ENCODE data around the gene ACTL6A. TPM values are rescaled to one million over a fixed set of nuclear protein-coding genes. Genes with fewer than 3 reads are reported as not detected.
A peak's percentile ranks its signal among the peaks of the same experiment; 100 is the strongest.

ACTL6A gene
- polyA plus RNA-seq, 2 of the 4 experiments (the other 2 are of a cell fraction): 116 to 130 TPM

GRCh38 chr3:179603321-179603720 is 40.6 kb downstream of the ACTL6A start:
- POLR2A ChIA-PET: interaction anchor here (0.6 kb wide), 1 partner anchor 171 kb away, joined by 6 read pairs; no protein-coding TSS in a partner anchor
- Histone ChIP-seq H3K27ac (no peak overlapping the region), H3K4me1 (peaks cover 14% of the 10 kb centered on the region; the same call in 2 of the 3 replicates), H3K9me3 (no peaks in the 10 kb centered on the region), H3K4me2 (peak overlapping the region; percentile 83), H3K4me3 (peak overlapping the region; percentile 80)
- 65% methylated on average over 4 of the region's 4 CpGs for WGBS (ENCODE audit: missing lambda C conversion rate)
- no peak for FAIRE-seq
- DNase-seq (ENCODE audit: low read depth in 1 of 2, low spot score in 1 of 2): no peak
- TF ChIP-seq GATA3 (IDR thresholded peaks at IDR 0.05; ENCODE audit: borderline replicate concordance) (no peak), TFCP2L1 (CRISPR knock-in tag; IDR thresholded peaks at IDR 0.05) (no peak), NR3C1 (IDR thresholded peaks at IDR 0.05) (no peak), EHF (CRISPR knock-in tag; IDR thresholded peaks at IDR 0.05) (no peak), RCOR1 (IDR thresholded peaks at IDR 0.05; ENCODE audit: low read depth, low read length) (no peak), JUNB (IDR thresholded peaks at IDR 0.05) (no peak), NPAS2 (CRISPR knock-in tag; IDR thresholded peaks at IDR 0.05; ENCODE audit: borderline replicate concordance) (no peak), HDAC2 (IDR thresholded peaks at IDR 0.05) (no peak), FOSL2 (IDR thresholded peaks at IDR 0.05) (no peak), FOSL2 (CRISPR knock-in tag; IDR thresholded peaks at IDR 0.05) (no peak), FOSB (CRISPR knock-in tag; IDR thresholded peaks at IDR 0.05) (no peak), POLR2A (IDR thresholded peaks at IDR 0.05; ENCODE audit: low read length) (no peak), FOXS1 (CRISPR knock-in tag; IDR thresholded peaks at IDR 0.05) (no peak), MAZ (IDR thresholded peaks at IDR 0.05; ENCODE audit: borderline replicate concordance, low read depth, low read length) (no peak), HOXB5 (CRISPR knock-in tag; IDR thresholded peaks at IDR 0.05) (no peak), NFE2L2 (conservative IDR thresholded peaks at IDR 0.05; ENCODE audit: low read length) (no peak), ZSCAN20 (CRISPR knock-in tag; IDR thresholded peaks at IDR 0.05) (no peak), CHD2 (IDR thresholded peaks at IDR 0.05; ENCODE audit: low read length, partially characterized antibody) (no peak), EP300 (IDR thresholded peaks at IDR 0.05) (no peak), RARB (CRISPR knock-in tag; IDR thresholded peaks at IDR 0.05) (no peak)
- TF ChIP-seq, protein P1, sequence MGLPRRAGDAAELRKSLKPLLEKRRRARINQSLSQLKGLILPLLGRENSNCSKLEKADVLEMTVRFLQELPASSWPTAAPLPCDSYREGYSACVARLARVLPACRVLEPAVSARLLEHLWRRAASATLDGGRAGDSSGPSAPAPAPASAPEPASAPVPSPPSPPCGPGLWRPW (IDR thresholded peaks at IDR 0.05): no peak
- no peak for ATAC-seq
- CTCF ChIA-PET: no interaction called here

- peak overlapping the region; percentile 83 for H3K4me2 ChIP-seq
- H3K27ac ChIP-seq: peak overlapping the region; percentile 86 to 92
- WGBS (ENCODE audit: missing lambda C conversion rate): 4% methylated on average over 3 of the region's 3 CpGs
- CTCF ChIA-PET: no interaction called here
- TF ChIP-seq CTCF (IDR thresholded peaks at IDR 0.05) (no peak), KDM5A (IDR thresholded peaks at IDR 0.05) (no peak), SMC3 (IDR thresholded peaks at IDR 0.05) (no peak), MYC (IDR thresholded peaks at IDR 0.05; ENCODE audit: borderline replicate concordance, low read length) (no peak), PBX3 (IDR thresholded peaks at IDR 0.05) (no peak), HEYL (CRISPR knock-in tag; IDR thresholded peaks at IDR 0.05) (no peak), USF2 (IDR thresholded peaks at IDR 0.05) (no peak)
- TF ChIP-seq, protein P2, sequence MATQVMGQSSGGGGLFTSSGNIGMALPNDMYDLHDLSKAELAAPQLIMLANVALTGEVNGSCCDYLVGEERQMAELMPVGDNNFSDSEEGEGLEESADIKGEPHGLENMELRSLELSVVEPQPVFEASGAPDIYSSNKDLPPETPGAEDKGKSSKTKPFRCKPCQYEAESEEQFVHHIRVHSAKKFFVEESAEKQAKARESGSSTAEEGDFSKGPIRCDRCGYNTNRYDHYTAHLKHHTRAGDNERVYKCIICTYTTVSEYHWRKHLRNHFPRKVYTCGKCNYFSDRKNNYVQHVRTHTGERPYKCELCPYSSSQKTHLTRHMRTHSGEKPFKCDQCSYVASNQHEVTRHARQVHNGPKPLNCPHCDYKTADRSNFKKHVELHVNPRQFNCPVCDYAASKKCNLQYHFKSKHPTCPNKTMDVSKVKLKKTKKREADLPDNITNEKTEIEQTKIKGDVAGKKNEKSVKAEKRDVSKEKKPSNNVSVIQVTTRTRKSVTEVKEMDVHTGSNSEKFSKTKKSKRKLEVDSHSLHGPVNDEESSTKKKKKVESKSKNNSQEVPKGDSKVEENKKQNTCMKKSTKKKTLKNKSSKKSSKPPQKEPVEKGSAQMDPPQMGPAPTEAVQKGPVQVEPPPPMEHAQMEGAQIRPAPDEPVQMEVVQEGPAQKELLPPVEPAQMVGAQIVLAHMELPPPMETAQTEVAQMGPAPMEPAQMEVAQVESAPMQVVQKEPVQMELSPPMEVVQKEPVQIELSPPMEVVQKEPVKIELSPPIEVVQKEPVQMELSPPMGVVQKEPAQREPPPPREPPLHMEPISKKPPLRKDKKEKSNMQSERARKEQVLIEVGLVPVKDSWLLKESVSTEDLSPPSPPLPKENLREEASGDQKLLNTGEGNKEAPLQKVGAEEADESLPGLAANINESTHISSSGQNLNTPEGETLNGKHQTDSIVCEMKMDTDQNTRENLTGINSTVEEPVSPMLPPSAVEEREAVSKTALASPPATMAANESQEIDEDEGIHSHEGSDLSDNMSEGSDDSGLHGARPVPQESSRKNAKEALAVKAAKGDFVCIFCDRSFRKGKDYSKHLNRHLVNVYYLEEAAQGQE (IDR thresholded peaks at IDR 0.05): no peak
- TF ChIP-seq, protein P3, sequence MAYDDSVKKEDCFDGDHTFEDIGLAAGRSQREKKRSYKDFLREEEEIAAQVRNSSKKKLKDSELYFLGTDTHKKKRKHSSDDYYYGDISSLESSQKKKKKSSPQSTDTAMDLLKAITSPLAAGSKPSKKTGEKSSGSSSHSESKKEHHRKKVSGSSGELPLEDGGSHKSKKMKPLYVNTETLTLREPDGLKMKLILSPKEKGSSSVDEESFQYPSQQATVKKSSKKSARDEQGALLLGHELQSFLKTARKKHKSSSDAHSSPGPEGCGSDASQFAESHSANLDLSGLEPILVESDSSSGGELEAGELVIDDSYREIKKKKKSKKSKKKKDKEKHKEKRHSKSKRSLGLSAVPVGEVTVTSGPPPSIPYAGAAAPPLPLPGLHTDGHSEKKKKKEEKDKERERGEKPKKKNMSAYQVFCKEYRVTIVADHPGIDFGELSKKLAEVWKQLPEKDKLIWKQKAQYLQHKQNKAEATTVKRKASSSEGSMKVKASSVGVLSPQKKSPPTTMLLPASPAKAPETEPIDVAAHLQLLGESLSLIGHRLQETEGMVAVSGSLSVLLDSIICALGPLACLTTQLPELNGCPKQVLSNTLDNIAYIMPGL (CRISPR knock-in tag; IDR thresholded peaks at IDR 0.05; ENCODE audit: borderline replicate concordance): no peak
- peaks cover 14% of the 10 kb centered on the region; the same call in 2 of the 3 replicates for H3K4me1 ChIP-seq
- no peak for FAIRE-seq
- DNase-seq (ENCODE audit: low read depth in 1 of 2, low spot score in 1 of 2): no peak
- POLR2A ChIA-PET: interaction anchor here (0.6 kb wide), 1 partner anchor 170 kb away, joined by 6 read pairs; no protein-coding TSS in a partner anchor
- ATAC-seq: no peak; a peak in 1 of 6 replicates
- peak overlapping the region; percentile 80 for H3K4me3 ChIP-seq
- H3K9me3 ChIP-seq: no peaks in the 10 kb centered on the region
Observed at GRCh38 chr3:179603831-179604230, 41.1 kb downstream of the ACTL6A start.

Data from A549 (cell line).